PFSK-1 (cell line): ENCODE data around the gene RRP1.

Source experiments
- FOXP2 ChIP-seq: optimal IDR thresholded peaks from 2 replicates; pipeline ENCODE3; 2011; ENCODE audit warnings: borderline replicate concordance, control low read depth, inconsistent platforms; ENCODE audit not compliant: insufficient read depth; ENCODE audit errors: extremely low read length, extremely low read depth
- POLR2AphosphoS5 ChIP-seq: IDR thresholded peaks from 2 replicates; pipeline ENCODE4 v1.6.1; 2012; ENCODE audit warnings: low read depth, mild to moderate bottlenecking, control low read depth, low read length, moderate library complexity
- SIN3A ChIP-seq: IDR thresholded peaks from 2 replicates; pipeline ENCODE4 v1.6.1; 2012; ENCODE audit warnings: mild to moderate bottlenecking, low read length, moderate library complexity, borderline replicate concordance; ENCODE audit not compliant: insufficient read depth
- TAF1 ChIP-seq: IDR thresholded peaks from 2 replicates; pipeline ENCODE4 v1.6.1; 2012; ENCODE audit warnings: low read length, control low read depth, borderline replicate concordance; ENCODE audit not compliant: insufficient read depth
- TF ChIP-seq, protein P1 (sequence below), 2 experiments: IDR thresholded peaks; 2 replicates each; pipeline versions ENCODE4 v1.6.1 to v1.8.0; 2011 to 2012; ENCODE audit warnings: low read depth in 2 of 2, low read length in 2 of 2, control low read depth in 1 of 2, inconsistent platforms in 1 of 2, mild to moderate bottlenecking in 1 of 2, moderate library complexity in 1 of 2; ENCODE audit not compliant: insufficient read depth in 1 of 2

The RRP1 gene

DNA sequence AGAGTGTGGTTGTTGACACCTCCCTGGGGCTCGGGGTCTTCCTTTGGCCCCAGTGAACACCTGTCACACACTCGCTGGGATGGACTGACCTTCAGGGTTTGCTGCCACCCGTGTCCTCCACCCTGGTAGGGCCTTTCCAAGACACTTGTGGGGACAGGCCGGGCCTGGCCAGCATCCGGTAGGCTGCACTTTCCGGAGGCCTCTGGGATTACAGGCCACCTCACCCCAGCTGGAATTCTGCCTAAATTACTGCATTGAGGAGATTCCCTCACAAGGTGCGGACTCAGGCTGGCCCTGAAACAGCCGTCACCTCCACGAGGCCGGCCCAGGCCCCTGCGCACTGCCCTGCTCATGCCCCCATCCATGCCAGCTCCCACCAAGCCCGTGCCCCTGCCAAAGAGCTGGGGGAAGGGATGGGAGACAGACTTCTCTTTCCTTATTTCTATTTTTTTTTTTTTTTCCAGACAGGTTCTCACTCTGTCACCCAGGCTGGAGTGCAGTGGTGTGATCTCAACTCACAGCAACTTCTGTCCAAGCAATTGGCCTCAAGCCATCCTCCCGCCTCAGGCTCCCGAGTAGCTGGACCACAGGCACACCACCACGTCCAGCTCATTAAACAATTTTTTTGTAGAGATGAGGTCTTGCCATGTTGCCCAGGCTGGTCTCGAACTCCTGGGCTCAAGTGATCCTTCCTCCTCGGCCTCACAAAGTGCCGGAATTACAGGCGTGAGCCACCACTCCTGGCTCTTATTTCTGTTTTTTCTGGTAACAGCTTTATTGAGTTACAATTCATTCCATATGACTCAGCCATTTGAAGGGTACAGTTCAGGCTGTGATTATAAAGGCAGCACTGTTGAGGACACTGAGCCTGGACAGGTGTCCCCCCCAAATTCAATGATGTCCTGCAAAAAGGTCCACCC lies 24.5 kb upstream of the RRP1 start:
- TF ChIP-seq POLR2AphosphoS5 (no peak; the same call in 1 of the 2 replicates), TAF1 (no peak), SIN3A (no peak), FOXP2 (no peak)
- TF ChIP-seq, protein P1, sequence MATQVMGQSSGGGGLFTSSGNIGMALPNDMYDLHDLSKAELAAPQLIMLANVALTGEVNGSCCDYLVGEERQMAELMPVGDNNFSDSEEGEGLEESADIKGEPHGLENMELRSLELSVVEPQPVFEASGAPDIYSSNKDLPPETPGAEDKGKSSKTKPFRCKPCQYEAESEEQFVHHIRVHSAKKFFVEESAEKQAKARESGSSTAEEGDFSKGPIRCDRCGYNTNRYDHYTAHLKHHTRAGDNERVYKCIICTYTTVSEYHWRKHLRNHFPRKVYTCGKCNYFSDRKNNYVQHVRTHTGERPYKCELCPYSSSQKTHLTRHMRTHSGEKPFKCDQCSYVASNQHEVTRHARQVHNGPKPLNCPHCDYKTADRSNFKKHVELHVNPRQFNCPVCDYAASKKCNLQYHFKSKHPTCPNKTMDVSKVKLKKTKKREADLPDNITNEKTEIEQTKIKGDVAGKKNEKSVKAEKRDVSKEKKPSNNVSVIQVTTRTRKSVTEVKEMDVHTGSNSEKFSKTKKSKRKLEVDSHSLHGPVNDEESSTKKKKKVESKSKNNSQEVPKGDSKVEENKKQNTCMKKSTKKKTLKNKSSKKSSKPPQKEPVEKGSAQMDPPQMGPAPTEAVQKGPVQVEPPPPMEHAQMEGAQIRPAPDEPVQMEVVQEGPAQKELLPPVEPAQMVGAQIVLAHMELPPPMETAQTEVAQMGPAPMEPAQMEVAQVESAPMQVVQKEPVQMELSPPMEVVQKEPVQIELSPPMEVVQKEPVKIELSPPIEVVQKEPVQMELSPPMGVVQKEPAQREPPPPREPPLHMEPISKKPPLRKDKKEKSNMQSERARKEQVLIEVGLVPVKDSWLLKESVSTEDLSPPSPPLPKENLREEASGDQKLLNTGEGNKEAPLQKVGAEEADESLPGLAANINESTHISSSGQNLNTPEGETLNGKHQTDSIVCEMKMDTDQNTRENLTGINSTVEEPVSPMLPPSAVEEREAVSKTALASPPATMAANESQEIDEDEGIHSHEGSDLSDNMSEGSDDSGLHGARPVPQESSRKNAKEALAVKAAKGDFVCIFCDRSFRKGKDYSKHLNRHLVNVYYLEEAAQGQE (IDR thresholded peaks at IDR 0.05; ENCODE audit: insufficient read depth in 1 of 2, low read depth in 2 of 2, low read length in 2 of 2) = no peak

DNA sequence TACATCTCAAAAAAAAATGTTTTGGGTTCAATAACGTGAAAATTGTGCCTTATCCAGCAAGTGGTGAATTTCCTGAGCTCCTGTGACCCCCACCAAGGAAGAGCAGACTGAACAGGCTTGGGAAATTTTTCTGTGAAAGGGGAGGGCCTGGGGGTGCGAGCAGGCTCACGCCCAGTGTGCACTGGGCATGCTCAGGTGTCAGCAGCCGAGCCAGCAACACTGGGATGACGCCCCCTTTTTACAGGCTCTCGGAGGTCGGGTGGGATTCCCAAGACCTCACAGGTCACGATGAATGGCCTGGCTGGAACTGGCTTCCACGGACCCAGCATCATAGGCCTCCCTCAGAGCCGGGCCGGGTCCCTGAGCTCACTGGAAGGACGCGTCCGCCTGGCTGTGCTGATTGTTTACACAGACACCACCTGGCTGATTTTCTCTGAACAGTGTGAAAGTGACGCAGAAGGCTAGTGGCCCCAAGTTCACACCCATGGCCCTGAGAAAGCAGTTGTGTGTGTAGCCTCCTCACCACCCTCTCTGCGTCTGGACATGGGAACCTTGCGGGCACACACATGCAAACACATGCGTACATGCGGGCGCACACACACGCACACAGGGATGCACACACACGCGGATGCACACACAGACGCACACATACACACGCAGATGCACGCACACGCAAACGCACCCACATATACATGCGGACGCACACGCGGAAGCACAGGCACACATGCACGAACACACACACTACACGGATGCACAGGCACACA lies 22.5 kb upstream of the RRP1 start:
- TF ChIP-seq TAF1 = no peak
- TF ChIP-seq, protein P1 (IDR thresholded peaks at IDR 0.05; ENCODE audit: insufficient read depth in 1 of 2, low read depth in 2 of 2, low read length in 2 of 2) = no peak
- no peak for TF ChIP-seq FOXP2
- no peak for TF ChIP-seq SIN3A
- no peak for TF ChIP-seq POLR2AphosphoS5

DNA sequence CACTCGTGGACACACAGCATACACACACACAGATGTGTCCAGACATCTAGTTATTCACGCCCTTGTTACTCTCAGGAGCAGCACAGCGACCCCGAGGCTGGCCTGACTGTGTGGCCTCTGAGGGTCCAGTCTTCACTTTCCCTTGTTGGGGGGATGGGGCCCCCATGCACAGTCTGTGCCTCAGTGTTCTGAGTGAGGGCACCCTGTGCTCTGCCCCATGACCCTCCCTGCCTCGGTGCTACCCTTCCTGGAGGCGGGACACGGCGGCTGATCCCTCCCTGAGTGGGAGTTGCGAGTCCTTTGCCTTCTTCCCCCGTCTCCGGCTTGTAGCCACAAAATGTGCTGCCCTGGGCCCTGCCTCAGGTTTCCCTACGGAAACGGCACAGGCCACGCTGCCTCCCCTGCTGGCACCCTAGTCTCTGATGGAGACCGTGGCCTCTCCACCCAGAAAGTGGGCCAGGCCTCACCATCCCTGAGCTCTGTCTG lies 21.8 kb upstream of the RRP1 start:
- TF ChIP-seq TAF1 (no peak), POLR2AphosphoS5 (no peak), FOXP2 (no peak), SIN3A (no peak)
- TF ChIP-seq, protein P1 (IDR thresholded peaks at IDR 0.05; ENCODE audit: insufficient read depth in 1 of 2, low read depth in 2 of 2, low read length in 2 of 2) = no peak

DNA sequence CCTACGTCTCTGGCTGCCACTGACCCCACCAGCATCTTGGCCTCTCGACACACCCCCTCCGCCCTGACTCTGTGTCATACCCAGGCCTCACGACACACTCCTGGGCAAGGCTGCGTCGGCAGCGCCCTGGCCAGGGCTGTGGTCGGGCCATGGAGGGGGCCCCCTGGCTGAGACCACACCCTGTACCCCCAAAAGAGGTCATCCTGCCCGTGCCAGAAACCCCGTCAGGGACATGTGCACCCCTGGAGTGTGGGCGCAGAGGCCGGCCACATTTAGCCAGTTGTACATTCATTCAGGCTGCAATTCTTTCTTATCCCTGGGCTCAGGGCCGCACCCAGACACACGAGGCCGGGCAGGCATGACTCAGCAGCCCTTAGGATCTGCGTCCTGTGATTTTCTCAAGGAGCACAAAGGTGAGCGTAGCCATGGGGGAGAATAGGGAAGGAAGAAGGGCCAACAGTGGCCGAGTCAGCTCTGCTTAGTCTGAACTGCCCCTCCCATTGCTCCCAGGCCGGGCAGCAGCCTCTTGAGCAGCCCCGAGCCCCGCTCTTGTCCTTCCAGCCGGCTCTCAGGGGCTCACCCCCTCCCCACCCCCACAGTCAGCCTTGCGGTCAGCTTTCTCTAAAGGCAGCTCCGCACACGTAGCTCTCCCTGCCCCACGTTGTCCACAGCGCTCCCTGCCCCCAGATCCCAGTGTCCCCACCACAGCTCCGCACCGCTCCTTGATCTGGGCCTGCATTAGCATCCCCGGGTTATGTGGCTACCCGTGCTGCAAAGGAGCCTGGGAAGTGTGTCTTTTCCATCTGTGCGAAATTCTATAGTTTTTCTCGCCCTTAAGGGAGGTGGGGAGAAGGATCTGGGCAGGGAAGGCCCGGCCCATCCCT lies 21.2 kb upstream of the RRP1 start:
- TF ChIP-seq TAF1 = no peak
- TF ChIP-seq, protein P1 (IDR thresholded peaks at IDR 0.05; ENCODE audit: insufficient read depth in 1 of 2, low read depth in 2 of 2, low read length in 2 of 2) = no peak
- TF ChIP-seq FOXP2 = peak; percentile 10
